ENCODE results near the gene DLX4.

DLX4 gene

DNA sequence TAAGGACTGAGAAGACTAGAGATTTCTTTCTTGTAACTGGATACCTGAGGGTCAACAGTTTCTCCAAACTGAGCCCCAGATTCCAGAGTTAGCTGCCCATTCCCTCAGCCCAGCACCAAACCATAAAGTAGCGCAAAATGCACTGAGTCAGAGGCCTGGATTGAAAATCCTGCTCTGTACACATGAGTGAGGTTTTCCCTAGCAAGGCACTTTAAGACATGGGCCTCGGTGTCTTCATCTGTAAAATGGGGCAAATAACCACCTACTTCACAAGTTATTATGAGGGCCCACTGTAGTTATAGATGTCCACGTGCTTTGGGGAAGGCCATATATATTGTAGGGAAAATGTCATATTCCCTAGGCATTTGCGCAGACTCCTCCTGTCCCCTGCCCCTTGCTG lies 10.3 kb upstream of the DLX4 start:
- H3K27ac ChIP-seq (ENCODE audit: low read depth, low read length): no peak overlapping the region
- no peaks in the 10 kb centered on the region for H3K36me3 ChIP-seq (ENCODE audit: control insufficient read depth in 5 of 5, insufficient read depth in 5 of 5, low read length in 5 of 5)
- H3K9ac ChIP-seq (ENCODE audit: low read length in 5 of 5): no peak overlapping the region
- H3K4me1 ChIP-seq (ENCODE audit: control insufficient read depth in 5 of 5, insufficient read depth in 5 of 5, low read length in 5 of 5): peaks cover 0 to 4% (median 3%) of the 10 kb centered on the region in 5 donors
- H3K4me3 ChIP-seq (ENCODE audit: low read depth in 1 of 5, low read length in 5 of 5): no peak overlapping the region
- peaks cover 11 to 21% (median 18%) of the 10 kb centered on the region in 5 donors for H3K27me3 ChIP-seq (ENCODE audit: control insufficient read depth in 5 of 5, insufficient read depth in 4 of 5, low read length in 5 of 5)
- no peaks in the 10 kb centered on the region for H3K9me3 ChIP-seq (ENCODE audit: control insufficient read depth in 5 of 5, low read length in 5 of 5)

DNA sequence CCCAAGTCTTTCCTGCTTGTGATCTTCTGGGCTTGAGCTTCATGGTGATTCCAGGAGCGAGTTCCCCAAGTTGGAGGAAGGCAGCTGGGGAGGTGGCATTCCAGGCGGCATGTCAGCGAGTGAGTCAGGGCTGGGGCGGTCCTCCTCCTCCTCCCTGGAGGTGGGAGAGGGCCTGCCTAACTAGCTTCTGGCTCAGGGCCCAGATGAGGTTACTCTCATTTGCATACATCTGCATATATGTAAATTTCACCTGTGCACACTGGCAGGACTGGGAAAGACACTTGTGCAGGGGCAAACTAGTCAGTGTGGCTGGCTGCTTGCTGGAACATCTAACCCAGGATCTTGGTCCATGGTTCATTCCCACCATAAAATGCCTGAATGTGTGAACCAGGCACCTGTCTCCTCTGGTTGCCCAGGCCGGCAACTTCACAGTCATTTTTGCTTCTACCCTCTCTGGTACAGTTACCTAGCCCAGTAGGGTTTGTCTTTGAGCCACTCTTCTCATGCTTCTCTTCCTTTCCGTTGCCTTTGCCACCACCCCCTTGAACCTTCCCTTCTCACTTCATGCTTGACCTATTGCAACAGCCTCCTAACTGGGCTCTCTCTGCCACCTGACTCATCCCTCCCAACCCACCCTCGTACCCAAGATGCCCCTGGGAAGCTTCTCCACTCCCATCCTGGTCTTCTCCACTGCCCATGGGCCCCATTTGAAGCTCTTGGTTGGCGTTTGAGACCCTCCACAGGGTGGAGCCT lies 9.6 kb upstream of the DLX4 start:
- Histone ChIP-seq H3K27me3 (ENCODE audit: control insufficient read depth in 5 of 5, insufficient read depth in 4 of 5, low read length in 5 of 5) (peaks cover 16 to 28% (median 24%) of the 10 kb centered on the region in 5 donors), H3K36me3 (ENCODE audit: control insufficient read depth in 5 of 5, insufficient read depth in 5 of 5, low read length in 5 of 5) (no peaks in the 10 kb centered on the region), H3K27ac (ENCODE audit: low read depth, low read length) (no peak overlapping the region), H3K4me3 (ENCODE audit: low read depth in 1 of 5, low read length in 5 of 5) (no peak overlapping the region), H3K4me1 (ENCODE audit: control insufficient read depth in 5 of 5, insufficient read depth in 5 of 5, low read length in 5 of 5) (peaks cover 0 to 10% (median 9%) of the 10 kb centered on the region in 5 donors), H3K9me3 (ENCODE audit: control insufficient read depth in 5 of 5, low read length in 5 of 5) (no peaks in the 10 kb centered on the region), H3K9ac (ENCODE audit: low read length in 5 of 5) (no peak overlapping the region)

GRCh38 chr17:49962599-49963308 lies 6.2 kb upstream of the DLX4 start:
- peaks cover 0 to 20% (median 16%) of the 10 kb centered on the region in 5 donors for H3K4me1 ChIP-seq (ENCODE audit: control insufficient read depth in 5 of 5, insufficient read depth in 5 of 5, low read length in 5 of 5)
- no peaks in the 10 kb centered on the region for H3K36me3 ChIP-seq (ENCODE audit: control insufficient read depth in 5 of 5, insufficient read depth in 5 of 5, low read length in 5 of 5)
- H3K27me3 ChIP-seq (ENCODE audit: control insufficient read depth in 5 of 5, insufficient read depth in 4 of 5, low read length in 5 of 5): peaks cover 39 to 59% (median 50%) of the 10 kb centered on the region in 5 donors
- no peak overlapping the region for H3K27ac ChIP-seq (ENCODE audit: low read depth, low read length)
- H3K9me3 ChIP-seq (ENCODE audit: control insufficient read depth in 5 of 5, low read length in 5 of 5): no peaks in the 10 kb centered on the region
- no peak overlapping the region for H3K9ac ChIP-seq (ENCODE audit: low read length in 5 of 5)
- no peak overlapping the region for H3K4me3 ChIP-seq (ENCODE audit: low read depth in 1 of 5, low read length in 5 of 5)

DNA sequence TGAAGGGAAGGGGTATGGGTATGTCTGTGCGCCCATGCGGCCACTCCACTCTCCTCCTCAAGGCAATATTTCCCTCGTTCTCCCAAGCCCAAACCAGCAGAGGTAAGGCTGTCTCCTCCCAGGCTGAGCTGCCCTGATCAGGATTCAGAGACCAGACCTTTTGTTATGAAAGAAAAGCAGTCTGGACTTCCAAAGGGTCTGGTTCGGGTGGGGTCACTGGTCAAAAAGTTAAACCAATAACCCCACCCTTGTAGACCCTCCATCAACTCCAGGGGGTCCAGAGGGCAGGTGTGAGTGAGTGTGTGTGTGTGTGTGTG lies 5.7 kb upstream of the DLX4 start:
- Histone ChIP-seq H3K27ac (ENCODE audit: low read depth, low read length) (no peak overlapping the region), H3K9me3 (ENCODE audit: control insufficient read depth in 5 of 5, low read length in 5 of 5) (no peaks in the 10 kb centered on the region), H3K36me3 (ENCODE audit: control insufficient read depth in 5 of 5, insufficient read depth in 5 of 5, low read length in 5 of 5) (no peaks in the 10 kb centered on the region), H3K9ac (ENCODE audit: low read length in 5 of 5) (no peak overlapping the region), H3K4me3 (ENCODE audit: low read depth in 1 of 5, low read length in 5 of 5) (no peak overlapping the region), H3K27me3 (ENCODE audit: control insufficient read depth in 5 of 5, insufficient read depth in 4 of 5, low read length in 5 of 5) (peaks cover 39 to 64% (median 53%) of the 10 kb centered on the region in 5 donors), H3K4me1 (ENCODE audit: control insufficient read depth in 5 of 5, insufficient read depth in 5 of 5, low read length in 5 of 5) (peaks cover 0 to 23% (median 18%) of the 10 kb centered on the region in 5 donors)

GRCh38 chr17:49963626-49964302 lies 5.2 kb upstream of the DLX4 start:
- no peak overlapping the region for H3K27ac ChIP-seq (ENCODE audit: low read depth, low read length)
- H3K9me3 ChIP-seq (ENCODE audit: control insufficient read depth in 5 of 5, low read length in 5 of 5): no peaks in the 10 kb centered on the region
- no peak overlapping the region for H3K4me3 ChIP-seq (ENCODE audit: low read depth in 1 of 5, low read length in 5 of 5)
- peaks cover 39 to 65% (median 54%) of the 10 kb centered on the region in 5 donors for H3K27me3 ChIP-seq (ENCODE audit: control insufficient read depth in 5 of 5, insufficient read depth in 4 of 5, low read length in 5 of 5)
- no peaks in the 10 kb centered on the region for H3K36me3 ChIP-seq (ENCODE audit: control insufficient read depth in 5 of 5, insufficient read depth in 5 of 5, low read length in 5 of 5)
- peaks cover 0 to 28% (median 22%) of the 10 kb centered on the region in 5 donors for H3K4me1 ChIP-seq (ENCODE audit: control insufficient read depth in 5 of 5, insufficient read depth in 5 of 5, low read length in 5 of 5)
- H3K9ac ChIP-seq (ENCODE audit: low read length in 5 of 5): no peak overlapping the region

DNA sequence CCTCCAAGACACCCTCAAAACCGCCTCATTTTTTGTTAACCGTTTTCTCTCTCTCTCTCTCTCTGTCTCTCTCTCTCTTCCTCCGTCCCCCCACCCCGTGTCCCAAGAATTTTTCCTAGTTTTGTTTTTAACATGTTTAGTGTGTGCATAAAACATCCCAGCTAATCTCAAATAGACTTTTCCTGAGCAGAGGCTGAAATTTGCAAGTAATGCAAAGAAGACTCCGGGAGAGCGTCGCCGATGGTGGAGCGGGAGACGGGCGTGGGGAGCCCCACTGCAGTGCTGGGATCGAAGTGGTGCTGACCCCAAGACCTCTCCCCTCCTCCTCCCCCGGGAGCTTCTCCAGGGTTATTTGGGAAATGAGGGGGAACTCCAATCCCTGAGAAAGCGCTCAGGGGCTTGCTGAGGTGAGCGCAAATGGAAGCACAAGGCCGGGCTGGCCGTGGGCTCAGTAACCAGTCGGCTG lies 4.7 kb upstream of the DLX4 start:
- H3K4me3 ChIP-seq (ENCODE audit: low read depth in 1 of 5, low read length in 5 of 5): no peak overlapping the region
- H3K27me3 ChIP-seq (ENCODE audit: control insufficient read depth in 5 of 5, insufficient read depth in 4 of 5, low read length in 5 of 5): peaks cover 41 to 68% (median 59%) of the 10 kb centered on the region in 5 donors
- no peak overlapping the region for H3K9ac ChIP-seq (ENCODE audit: low read length in 5 of 5)

DNA sequence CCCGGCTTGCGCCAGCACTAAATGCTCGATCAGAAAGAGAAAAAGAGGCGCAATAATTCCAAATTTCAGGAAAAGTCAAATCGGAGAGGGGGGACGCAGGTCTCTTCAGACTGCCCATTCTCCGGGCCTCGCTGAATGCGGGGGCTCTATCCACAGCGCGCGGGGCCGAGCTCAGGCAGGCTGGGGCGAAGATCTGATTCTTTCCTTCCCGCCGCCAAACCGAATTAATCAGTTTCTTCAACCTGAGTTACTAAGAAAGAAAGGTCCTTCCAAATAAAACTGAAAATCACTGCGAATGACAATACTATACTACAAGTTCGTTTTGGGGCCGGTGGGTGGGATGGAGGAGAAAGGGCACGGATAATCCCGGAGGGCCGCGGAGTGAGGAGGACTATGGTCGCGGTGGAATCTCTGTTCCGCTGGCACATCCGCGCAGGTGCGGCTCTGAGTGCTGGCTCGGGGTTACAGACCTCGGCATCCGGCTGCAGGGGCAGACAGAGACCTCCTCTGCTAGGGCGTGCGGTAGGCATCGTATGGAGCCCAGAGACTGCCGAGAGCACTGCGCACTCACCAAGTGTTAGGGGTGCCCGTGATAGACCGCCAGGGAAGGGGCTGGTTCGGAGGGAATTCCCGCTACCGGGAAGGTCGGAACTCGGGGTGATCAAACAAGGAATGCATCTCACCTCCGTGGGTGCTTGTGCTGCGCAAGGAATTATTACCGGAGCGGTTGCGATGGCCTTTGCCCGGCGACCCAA lies 4.0 kb upstream of the DLX4 start:
- peaks cover 0 to 37% (median 30%) of the 10 kb centered on the region in 5 donors for H3K4me1 ChIP-seq (ENCODE audit: control insufficient read depth in 5 of 5, insufficient read depth in 5 of 5, low read length in 5 of 5)
- no peaks in the 10 kb centered on the region for H3K9me3 ChIP-seq (ENCODE audit: control insufficient read depth in 5 of 5, low read length in 5 of 5)
- no peak overlapping the region for H3K4me3 ChIP-seq (ENCODE audit: low read depth in 1 of 5, low read length in 5 of 5)
- H3K27me3 ChIP-seq (ENCODE audit: control insufficient read depth in 5 of 5, insufficient read depth in 4 of 5, low read length in 5 of 5): peaks cover 44 to 72% (median 63%) of the 10 kb centered on the region in 5 donors
- H3K36me3 ChIP-seq (ENCODE audit: control insufficient read depth in 5 of 5, insufficient read depth in 5 of 5, low read length in 5 of 5): no peaks in the 10 kb centered on the region
- H3K27ac ChIP-seq (ENCODE audit: low read depth, low read length): no peak overlapping the region
- H3K9ac ChIP-seq (ENCODE audit: low read length in 5 of 5): no peak overlapping the region

More for the DNA sequence above, 4.7 kb upstream of the DLX4 start:
- Histone ChIP-seq H3K36me3 (ENCODE audit: control insufficient read depth in 5 of 5, insufficient read depth in 5 of 5, low read length in 5 of 5) (no peaks in the 10 kb centered on the region), H3K4me1 (ENCODE audit: control insufficient read depth in 5 of 5, insufficient read depth in 5 of 5, low read length in 5 of 5) (peaks cover 0 to 34% (median 28%) of the 10 kb centered on the region in 5 donors), H3K27ac (ENCODE audit: low read depth, low read length) (no peak overlapping the region), H3K9me3 (ENCODE audit: control insufficient read depth in 5 of 5, low read length in 5 of 5) (no peaks in the 10 kb centered on the region)

- Histone ChIP-seq H3K36me3 (ENCODE audit: control insufficient read depth in 5 of 5, insufficient read depth in 5 of 5, low read length in 5 of 5) (no peaks in the 10 kb centered on the region), H3K4me3 (ENCODE audit: low read depth in 1 of 5, low read length in 5 of 5) (no peak overlapping the region), H3K27me3 (ENCODE audit: control insufficient read depth in 5 of 5, insufficient read depth in 4 of 5, low read length in 5 of 5) (peaks cover 50 to 77% (median 69%) of the 10 kb centered on the region in 5 donors), H3K9me3 (ENCODE audit: control insufficient read depth in 5 of 5, low read length in 5 of 5) (no peaks in the 10 kb centered on the region), H3K27ac (ENCODE audit: low read depth, low read length) (no peak overlapping the region), H3K4me1 (ENCODE audit: control insufficient read depth in 5 of 5, insufficient read depth in 5 of 5, low read length in 5 of 5) (peaks cover 0 to 37% (median 32%) of the 10 kb centered on the region in 5 donors), H3K9ac (ENCODE audit: low read length in 5 of 5) (no peak overlapping the region)
Observed at GRCh38 chr17:49965524-49965909, 3.5 kb upstream of the DLX4 start.

DNA sequence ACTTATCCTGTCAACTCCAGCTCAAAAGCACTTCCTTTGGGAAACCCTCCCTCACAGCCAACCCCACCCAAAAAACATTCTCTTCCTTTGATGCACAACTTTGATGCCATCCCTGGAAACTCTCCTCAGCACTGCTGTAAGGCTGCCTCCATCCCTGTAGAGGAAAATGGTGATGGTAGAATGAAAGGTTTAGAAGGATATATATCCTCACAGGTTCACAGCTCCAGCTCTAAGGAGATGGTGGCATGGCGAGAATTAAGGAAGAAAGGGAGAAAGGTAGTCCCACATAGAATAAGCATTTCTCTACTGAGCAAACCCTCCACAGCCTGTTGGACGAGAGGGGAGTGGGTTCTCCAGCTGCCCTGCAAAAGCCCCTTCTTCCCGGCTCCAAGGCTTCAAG lies 2.2 kb upstream of the DLX4 start:
- no peaks in the 10 kb centered on the region for H3K9me3 ChIP-seq (ENCODE audit: control insufficient read depth in 5 of 5, low read length in 5 of 5)

More for the DNA sequence above, 2.2 kb upstream of the DLX4 start:
- Histone ChIP-seq H3K9ac (ENCODE audit: low read length in 5 of 5) (no peak overlapping the region), H3K4me1 (ENCODE audit: control insufficient read depth in 5 of 5, insufficient read depth in 5 of 5, low read length in 5 of 5) (peaks cover 0 to 42% (median 35%) of the 10 kb centered on the region in 5 donors), H3K36me3 (ENCODE audit: control insufficient read depth in 5 of 5, insufficient read depth in 5 of 5, low read length in 5 of 5) (no peaks in the 10 kb centered on the region), H3K27me3 (ENCODE audit: control insufficient read depth in 5 of 5, insufficient read depth in 4 of 5, low read length in 5 of 5) (peaks cover 62 to 90% (median 82%) of the 10 kb centered on the region in 5 donors), H3K27ac (ENCODE audit: low read depth, low read length) (no peak overlapping the region), H3K4me3 (ENCODE audit: low read depth in 1 of 5, low read length in 5 of 5) (no peak overlapping the region)

Measured in subcutaneous abdominal adipose tissue (tissue), 5 donors.